Brain microvascular endothelial cell (primary cell): Measurements from ENCODE around the gene CSNK1D.

ENCODE experiments used
- DNase-seq: peaks from one replicate; pipeline ENCODE4 v3.0.0-alpha.2; 2020
- H3K27ac ChIP-seq: fragments of 250-450 bp; sonication (Bioruptor Pico); 2 replicates; pipeline ENCODE4 v1.5.1; 2020; ENCODE audit warnings: mild to moderate bottlenecking, moderate library complexity
- H3K27me3 ChIP-seq: fragments of 250-450 bp; sonication (Bioruptor Pico); replicated peaks from 2 replicates; pipeline ENCODE4 v1.5.1; 2020; ENCODE audit warnings: mild to moderate bottlenecking
- H3K36me3 ChIP-seq: fragments of 250-450 bp; sonication (Bioruptor Pico); replicated peaks from 2 replicates; pipeline ENCODE4 v1.5.1; 2020; ENCODE audit warnings: mild to moderate bottlenecking
- H3K4me3 ChIP-seq: 2 replicates; pipeline ENCODE4 v1.5.1; 2011; ENCODE audit warnings: low read depth, mild to moderate bottlenecking, control low read depth, low read length, moderate library complexity
- in situ Hi-C: cut with HindIII; loops from 2 replicates; pipeline ENCODE4 v1.10.0; 2017; ENCODE audit warnings: low sequenced_read_pairs, low pct_ligation_motif_present
- TF ChIP-seq, protein P1 (sequence below): IDR thresholded peaks from 2 replicates; pipeline ENCODE4 v1.5.1; 2011; ENCODE audit warnings: low read depth, mild to moderate bottlenecking, moderate library complexity, low read length, control low read depth, inconsistent platforms; ENCODE audit errors: missing control alignments

The CSNK1D gene

DNA sequence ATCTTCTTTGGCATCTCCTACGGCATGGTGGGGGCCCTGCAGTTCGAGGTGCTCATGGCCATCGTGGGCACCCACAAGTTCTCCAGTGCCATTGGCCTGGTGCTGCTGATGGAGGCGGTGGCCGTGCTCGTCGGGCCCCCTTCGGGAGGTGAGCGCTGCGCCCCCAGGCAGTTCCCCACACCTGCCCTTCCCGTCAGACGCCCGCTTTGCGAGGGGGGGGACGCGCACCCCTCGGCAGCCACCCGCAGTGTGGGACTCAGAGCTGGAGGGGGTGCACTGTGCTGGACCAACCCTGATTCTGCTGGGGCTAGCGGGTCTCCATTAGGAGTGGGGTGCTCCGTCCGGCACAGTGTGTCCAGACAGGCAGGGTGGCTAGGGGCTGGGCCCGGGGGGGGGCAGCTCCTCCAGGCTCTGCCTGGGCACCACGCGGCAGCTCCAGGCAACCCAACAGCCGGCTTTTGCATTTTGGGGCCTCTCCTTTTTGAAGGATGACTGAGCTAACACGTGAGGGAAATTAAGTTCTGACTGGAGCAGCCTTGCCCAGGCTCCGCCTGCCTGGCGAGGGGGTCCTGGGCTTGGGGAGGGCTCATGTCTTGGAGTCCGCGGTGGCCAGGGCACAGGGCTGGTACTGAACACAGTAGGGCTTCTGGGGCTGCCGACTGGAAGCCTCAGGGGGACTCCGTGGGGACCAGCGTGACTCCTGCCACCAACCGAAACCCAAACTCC is 35.6 kb downstream of the CSNK1D start:
- peak overlapping the region; percentile 35 for H3K27ac ChIP-seq
- H3K27me3 ChIP-seq, result no peaks in the 10 kb centered on the region

DNA sequence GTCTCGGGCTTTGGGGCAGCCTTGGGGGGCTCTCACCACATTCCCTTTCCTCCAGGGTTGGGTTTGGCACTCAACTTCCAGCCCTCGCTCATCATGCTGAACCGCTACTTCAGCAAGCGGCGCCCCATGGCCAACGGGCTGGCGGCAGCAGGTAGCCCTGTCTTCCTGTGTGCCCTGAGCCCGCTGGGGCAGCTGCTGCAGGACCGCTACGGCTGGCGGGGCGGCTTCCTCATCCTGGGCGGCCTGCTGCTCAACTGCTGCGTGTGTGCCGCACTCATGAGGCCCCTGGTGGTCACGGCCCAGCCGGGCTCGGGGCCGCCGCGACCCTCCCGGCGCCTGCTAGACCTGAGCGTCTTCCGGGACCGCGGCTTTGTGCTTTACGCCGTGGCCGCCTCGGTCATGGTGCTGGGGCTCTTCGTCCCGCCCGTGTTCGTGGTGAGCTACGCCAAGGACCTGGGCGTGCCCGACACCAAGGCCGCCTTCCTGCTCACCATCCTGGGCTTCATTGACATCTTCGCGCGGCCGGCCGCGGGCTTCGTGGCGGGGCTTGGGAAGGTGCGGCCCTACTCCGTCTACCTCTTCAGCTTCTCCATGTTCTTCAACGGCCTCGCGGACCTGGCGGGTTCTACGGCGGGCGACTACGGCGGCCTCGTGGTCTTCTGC is 36.3 kb downstream of the CSNK1D start:
- TF ChIP-seq, protein P1, sequence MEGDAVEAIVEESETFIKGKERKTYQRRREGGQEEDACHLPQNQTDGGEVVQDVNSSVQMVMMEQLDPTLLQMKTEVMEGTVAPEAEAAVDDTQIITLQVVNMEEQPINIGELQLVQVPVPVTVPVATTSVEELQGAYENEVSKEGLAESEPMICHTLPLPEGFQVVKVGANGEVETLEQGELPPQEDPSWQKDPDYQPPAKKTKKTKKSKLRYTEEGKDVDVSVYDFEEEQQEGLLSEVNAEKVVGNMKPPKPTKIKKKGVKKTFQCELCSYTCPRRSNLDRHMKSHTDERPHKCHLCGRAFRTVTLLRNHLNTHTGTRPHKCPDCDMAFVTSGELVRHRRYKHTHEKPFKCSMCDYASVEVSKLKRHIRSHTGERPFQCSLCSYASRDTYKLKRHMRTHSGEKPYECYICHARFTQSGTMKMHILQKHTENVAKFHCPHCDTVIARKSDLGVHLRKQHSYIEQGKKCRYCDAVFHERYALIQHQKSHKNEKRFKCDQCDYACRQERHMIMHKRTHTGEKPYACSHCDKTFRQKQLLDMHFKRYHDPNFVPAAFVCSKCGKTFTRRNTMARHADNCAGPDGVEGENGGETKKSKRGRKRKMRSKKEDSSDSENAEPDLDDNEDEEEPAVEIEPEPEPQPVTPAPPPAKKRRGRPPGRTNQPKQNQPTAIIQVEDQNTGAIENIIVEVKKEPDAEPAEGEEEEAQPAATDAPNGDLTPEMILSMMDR, result no peak
- Histone ChIP-seq H3K27me3 (no peaks in the 10 kb centered on the region), H3K27ac (no peak overlapping the region), H3K4me3 (no peak overlapping the region), H3K36me3 (peaks cover 39% of the 10 kb centered on the region)
- DNase-seq, result no peak
- in situ Hi-C loops, result no loop called here

More for the DNA sequence above, 35.6 kb downstream of the CSNK1D start:
- no peak for DNase-seq
- H3K36me3 ChIP-seq, result peaks cover 46% of the 10 kb centered on the region
- TF ChIP-seq, protein P1, result no peak
- no peak overlapping the region for H3K4me3 ChIP-seq
- in situ Hi-C loops, result no loop called here

DNA sequence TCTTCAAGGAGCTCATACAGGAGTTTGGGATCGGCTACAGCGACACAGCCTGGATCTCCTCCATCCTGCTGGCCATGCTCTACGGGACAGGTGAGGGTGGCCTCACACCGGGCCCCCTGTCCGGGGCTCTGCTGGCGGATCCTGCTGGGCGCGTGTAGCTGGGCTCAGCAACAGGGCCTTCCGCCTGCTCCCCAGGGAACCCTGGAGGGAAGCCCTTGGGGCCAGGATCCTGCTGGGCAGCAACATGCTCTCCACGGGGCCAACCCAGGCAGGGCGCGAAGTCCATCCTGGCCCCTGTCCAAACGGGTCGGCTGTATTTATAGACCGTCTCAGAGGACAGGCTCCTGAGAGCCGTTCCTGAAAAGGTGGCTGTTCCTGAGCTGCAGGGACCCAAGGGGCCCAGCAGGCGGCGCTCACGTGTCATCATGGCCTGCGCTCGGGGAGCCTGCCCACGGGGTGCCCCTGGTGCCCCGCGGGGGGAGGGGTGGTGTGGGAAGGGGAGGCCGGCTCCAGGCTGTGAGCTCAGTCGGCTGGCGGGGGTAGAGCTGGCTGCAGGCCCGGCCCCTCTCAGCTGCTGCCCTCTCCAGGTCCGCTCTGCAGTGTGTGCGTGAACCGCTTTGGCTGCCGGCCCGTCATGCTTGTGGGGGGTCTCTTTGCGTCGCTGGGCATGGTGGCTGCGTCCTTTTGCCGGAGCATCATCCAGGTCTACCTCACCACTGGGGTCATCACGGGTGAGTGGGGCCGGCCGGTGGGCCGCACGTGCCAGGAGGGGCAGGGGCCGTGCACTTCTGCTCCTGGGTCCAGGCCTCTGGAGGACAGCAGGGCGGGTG is 37.1 kb downstream of the CSNK1D start:
- peaks cover 35% of the 10 kb centered on the region for H3K36me3 ChIP-seq
- DNase-seq, result no peak
- no peak overlapping the region for H3K4me3 ChIP-seq
- no peaks in the 10 kb centered on the region for H3K27me3 ChIP-seq
- TF ChIP-seq, protein P1, result peak; percentile 87
- no peak overlapping the region for H3K27ac ChIP-seq
- in situ Hi-C loops, result no loop called here

DNA sequence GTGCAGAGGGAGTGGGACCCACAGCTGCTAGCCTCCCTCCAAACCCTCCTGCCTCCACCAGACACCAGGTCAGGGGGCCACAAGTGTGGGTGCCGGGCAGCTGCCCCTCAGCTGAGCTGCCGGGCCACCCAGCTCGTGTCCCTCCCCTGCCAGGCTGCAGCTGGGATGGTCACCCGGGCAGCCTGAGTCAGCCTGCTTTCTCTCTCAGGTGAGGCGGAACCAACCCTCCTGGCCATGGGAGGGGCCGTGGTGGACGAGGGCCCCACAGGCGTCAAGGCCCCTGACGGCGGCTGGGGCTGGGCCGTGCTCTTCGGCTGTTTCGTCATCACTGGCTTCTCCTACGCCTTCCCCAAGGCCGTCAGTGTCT is 37.7 kb downstream of the CSNK1D start:
- Histone ChIP-seq H3K27ac (no peak overlapping the region), H3K4me3 (no peak overlapping the region), H3K27me3 (no peaks in the 10 kb centered on the region), H3K36me3 (peaks cover 35% of the 10 kb centered on the region)
- TF ChIP-seq, protein P1, result no peak
- in situ Hi-C loops, result no loop called here
- DNase-seq, result no peak

GRCh38 chr17:82235056-82235774 is 38.3 kb downstream of the CSNK1D start:
- Histone ChIP-seq H3K36me3 (peaks cover 35% of the 10 kb centered on the region), H3K4me3 (no peak overlapping the region), H3K27ac (no peak overlapping the region), H3K27me3 (no peaks in the 10 kb centered on the region)
- DNase-seq, result no peak
- in situ Hi-C loops, result no loop called here
- TF ChIP-seq, protein P1, result no peak
